Liver (tissue), 9 donors: ENCODE data around the gene TMEM184A. TPM values are rescaled to one million over a fixed set of nuclear protein-coding genes. Genes with fewer than 3 reads are reported as not detected.

Experiments
- DNase-seq: peaks from one replicate; pipeline ENCODE4 v3.0.0-alpha.2; 2017; ENCODE audit warnings: low spot score
- H3K27ac ChIP-seq, 2 donors: one replicate each; pipeline ENCODE4 v1.7.0; 2013; ENCODE audit warnings: inconsistent platforms in 2 of 2, low read length in 2 of 2, control low read depth in 1 of 2, low read depth in 1 of 2, mild to moderate bottlenecking in 1 of 2
- H3K27me3 ChIP-seq, 4 donors: one replicate each; pipeline versions ENCODE4 v1.6.1 to v1.7.0; 2013; ENCODE audit warnings: low read length in 3 of 4, inconsistent platforms in 1 of 4, mild to moderate bottlenecking in 1 of 4, moderate library complexity in 1 of 4; ENCODE audit not compliant: control insufficient read depth in 4 of 4, insufficient read depth in 4 of 4
- H3K36me3 ChIP-seq, 4 donors: one replicate each; pipeline versions ENCODE4 v1.6.1 to v1.7.0; 2013; ENCODE audit warnings: low read length in 3 of 4, mild to moderate bottlenecking in 3 of 4, low read depth in 1 of 4, moderate library complexity in 1 of 4; ENCODE audit not compliant: control insufficient read depth in 4 of 4, insufficient read depth in 3 of 4
- H3K4me1 ChIP-seq, 4 donors: one replicate each; pipeline versions ENCODE4 v1.6.1 to v1.7.0; 2013; ENCODE audit warnings: low read length in 3 of 4, mild to moderate bottlenecking in 3 of 4, moderate library complexity in 1 of 4; ENCODE audit not compliant: control insufficient read depth in 4 of 4, insufficient read depth in 4 of 4
- H3K4me3 ChIP-seq, 3 donors: one replicate each; pipeline versions ENCODE4 v1.6.1 to v1.7.0; 2013; ENCODE audit warnings: low read length in 3 of 3, control low read depth in 1 of 3, low read depth in 1 of 3, mild to moderate bottlenecking in 1 of 3
- H3K9ac ChIP-seq, 2 donors: one replicate each; pipeline ENCODE4 v1.7.0; 2013; ENCODE audit warnings: low read length in 2 of 2, mild to moderate bottlenecking in 2 of 2, moderate library complexity in 2 of 2, control low read depth in 1 of 2, low read depth in 1 of 2
- H3K9me3 ChIP-seq, 4 donors: one replicate each; pipeline versions ENCODE4 v1.6.1 to v1.7.0; 2013; ENCODE audit warnings: low read length in 3 of 4; ENCODE audit not compliant: control insufficient read depth in 4 of 4
- EGR1 ChIP-seq, 2 donors: IDR thresholded peaks; 2 replicates each; pipeline ENCODE4 v1.6.1; 2016 to 2018; ENCODE audit warnings: antibody characterized with exemption in 2 of 2, low read depth in 2 of 2
- FOXA1 ChIP-seq: IDR thresholded peaks from 2 replicates; pipeline ENCODE4 v1.6.1; 2016; ENCODE audit warnings: antibody characterized with exemption
- FOXA2 ChIP-seq: IDR thresholded peaks from 2 replicates; pipeline ENCODE4 v1.6.1; 2016; ENCODE audit warnings: antibody characterized with exemption
- GABPA ChIP-seq, 2 donors: IDR thresholded peaks in 1 of 2; conservative IDR thresholded peaks in 1 of 2; 2 replicates each; pipeline ENCODE4 v1.6.1; 2016; ENCODE audit warnings: antibody characterized with exemption in 2 of 2, mild to moderate bottlenecking in 1 of 2, moderate library complexity in 1 of 2
- HNF4A ChIP-seq, 2 donors: conservative IDR thresholded peaks; 2 replicates each; pipeline ENCODE4 v1.6.1; 2016; ENCODE audit warnings: antibody characterized with exemption in 2 of 2, mild to moderate bottlenecking in 2 of 2
- JUND ChIP-seq, 2 donors: IDR thresholded peaks; 2 replicates each; pipeline ENCODE4 v1.6.1; 2016; ENCODE audit warnings: antibody characterized with exemption in 2 of 2
- NR2F2 ChIP-seq: IDR thresholded peaks from 2 replicates; pipeline ENCODE4 v1.6.1; 2016; ENCODE audit warnings: antibody characterized with exemption
- RXRA ChIP-seq, 2 donors: IDR thresholded peaks; 2 replicates each; pipeline ENCODE4 v1.6.1; 2017 to 2018; ENCODE audit warnings: antibody characterized with exemption in 2 of 2, mild to moderate bottlenecking in 1 of 2
- SP1 ChIP-seq: IDR thresholded peaks from 2 replicates; pipeline ENCODE4 v1.6.1; 2018; ENCODE audit warnings: antibody characterized with exemption, mild to moderate bottlenecking
- TAF1 ChIP-seq: conservative IDR thresholded peaks from 2 replicates; pipeline ENCODE4 v1.6.1; 2016; ENCODE audit warnings: antibody characterized with exemption, mild to moderate bottlenecking
- YY1 ChIP-seq: IDR thresholded peaks from 2 replicates; pipeline ENCODE4 v1.6.1; 2016; ENCODE audit warnings: antibody characterized with exemption, mild to moderate bottlenecking
- WGBS: extraction: QIAGEN DNeasy Blood & Tissue Kit; methylation state at CpG from one replicate; pipeline ENCODE4 v1.1.7; 2013; 5-methylcytosine and 5-hydroxymethylcytosine counted together
- polyA plus RNA-seq, 2 donors: library from polyadenylated mRNA; stranded (reverse) in 1 of 2; unstranded in 1 of 2; fragments of 200-250 nt in 1 of 2; fragments of >200 nt in 1 of 2; fragmentation: Nextera tagmentation in 1 of 2; extraction: Ambion mirVana in 1 of 2; gene quantifications; one replicate each; pipeline versions ENCODE4 v1.2.1 to v1.2.3, GENCODE V29; 2013 to 2015
- total RNA-seq, 2 donors: library from RNA; depleted of rRNA; stranded (reverse); fragments of >200 nt; gene quantifications; one replicate each; pipeline ENCODE4 v1.2.3, GENCODE V29; 2014
- TF ChIP-seq, protein P1 (sequence below): IDR thresholded peaks from 2 replicates; pipeline ENCODE4 v1.6.1; 2016; ENCODE audit warnings: antibody characterized with exemption, mild to moderate bottlenecking
- TF ChIP-seq, protein P2 (sequence below): IDR thresholded peaks from 2 replicates; pipeline ENCODE4 v1.6.1; 2016; ENCODE audit warnings: antibody characterized with exemption
- TF ChIP-seq, protein P3 (sequence below): fragments of 150-350 bp; IDR thresholded peaks from 2 replicates; pipeline ENCODE4 v1.5.1; 2017; ENCODE audit warnings: improper control_type of control experiment, low read depth, low read length; ENCODE audit not compliant: missing input control
- TF ChIP-seq, protein P4 (sequence below): IDR thresholded peaks from 2 replicates; pipeline ENCODE4 v1.6.1; 2016; ENCODE audit warnings: antibody characterized with exemption
- TF ChIP-seq, protein P5 (sequence below): IDR thresholded peaks from 2 replicates; pipeline ENCODE4 v1.6.1; 2016; ENCODE audit warnings: antibody characterized with exemption
- donor health status: healthy.
- donor health status: healthy.
- donor health status: healthy.
- donor health status: healthy.
- donor health status: healthy.

TMEM184A gene
- total and polyA plus RNA-seq, 4 donors: 1.6 to 12.6 (median 11.4) TPM

DNA sequence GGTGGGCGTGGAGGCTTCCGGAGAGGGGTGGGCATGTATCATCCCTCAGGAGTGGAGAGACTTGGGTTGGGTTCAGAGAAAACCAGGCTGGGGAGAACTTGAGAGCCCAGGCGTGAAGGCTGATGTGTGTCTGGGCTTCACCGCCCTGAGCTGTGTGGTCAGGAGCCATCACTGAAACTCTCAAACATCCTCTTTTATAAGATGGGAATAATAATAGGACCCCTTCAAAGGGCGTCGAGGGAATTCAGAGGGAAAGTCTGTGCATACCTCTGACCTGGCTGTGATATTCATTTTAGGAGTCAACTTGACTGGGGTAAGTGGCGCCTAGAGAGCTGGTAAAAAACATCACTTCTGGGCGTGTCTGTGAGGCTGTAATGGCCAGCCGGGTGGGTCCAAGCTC, 34.9 kb upstream of the TMEM184A start (continued):
- TF ChIP-seq, protein P1, sequence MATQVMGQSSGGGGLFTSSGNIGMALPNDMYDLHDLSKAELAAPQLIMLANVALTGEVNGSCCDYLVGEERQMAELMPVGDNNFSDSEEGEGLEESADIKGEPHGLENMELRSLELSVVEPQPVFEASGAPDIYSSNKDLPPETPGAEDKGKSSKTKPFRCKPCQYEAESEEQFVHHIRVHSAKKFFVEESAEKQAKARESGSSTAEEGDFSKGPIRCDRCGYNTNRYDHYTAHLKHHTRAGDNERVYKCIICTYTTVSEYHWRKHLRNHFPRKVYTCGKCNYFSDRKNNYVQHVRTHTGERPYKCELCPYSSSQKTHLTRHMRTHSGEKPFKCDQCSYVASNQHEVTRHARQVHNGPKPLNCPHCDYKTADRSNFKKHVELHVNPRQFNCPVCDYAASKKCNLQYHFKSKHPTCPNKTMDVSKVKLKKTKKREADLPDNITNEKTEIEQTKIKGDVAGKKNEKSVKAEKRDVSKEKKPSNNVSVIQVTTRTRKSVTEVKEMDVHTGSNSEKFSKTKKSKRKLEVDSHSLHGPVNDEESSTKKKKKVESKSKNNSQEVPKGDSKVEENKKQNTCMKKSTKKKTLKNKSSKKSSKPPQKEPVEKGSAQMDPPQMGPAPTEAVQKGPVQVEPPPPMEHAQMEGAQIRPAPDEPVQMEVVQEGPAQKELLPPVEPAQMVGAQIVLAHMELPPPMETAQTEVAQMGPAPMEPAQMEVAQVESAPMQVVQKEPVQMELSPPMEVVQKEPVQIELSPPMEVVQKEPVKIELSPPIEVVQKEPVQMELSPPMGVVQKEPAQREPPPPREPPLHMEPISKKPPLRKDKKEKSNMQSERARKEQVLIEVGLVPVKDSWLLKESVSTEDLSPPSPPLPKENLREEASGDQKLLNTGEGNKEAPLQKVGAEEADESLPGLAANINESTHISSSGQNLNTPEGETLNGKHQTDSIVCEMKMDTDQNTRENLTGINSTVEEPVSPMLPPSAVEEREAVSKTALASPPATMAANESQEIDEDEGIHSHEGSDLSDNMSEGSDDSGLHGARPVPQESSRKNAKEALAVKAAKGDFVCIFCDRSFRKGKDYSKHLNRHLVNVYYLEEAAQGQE: no peak
- TF ChIP-seq EGR1 (IDR thresholded peaks at IDR 0.05; ENCODE audit: low read depth in 2 of 2) (no peak), FOXA2 (no peak), NR2F2 (no peak), RXRA (IDR thresholded peaks at IDR 0.05) (no peak)

DNA sequence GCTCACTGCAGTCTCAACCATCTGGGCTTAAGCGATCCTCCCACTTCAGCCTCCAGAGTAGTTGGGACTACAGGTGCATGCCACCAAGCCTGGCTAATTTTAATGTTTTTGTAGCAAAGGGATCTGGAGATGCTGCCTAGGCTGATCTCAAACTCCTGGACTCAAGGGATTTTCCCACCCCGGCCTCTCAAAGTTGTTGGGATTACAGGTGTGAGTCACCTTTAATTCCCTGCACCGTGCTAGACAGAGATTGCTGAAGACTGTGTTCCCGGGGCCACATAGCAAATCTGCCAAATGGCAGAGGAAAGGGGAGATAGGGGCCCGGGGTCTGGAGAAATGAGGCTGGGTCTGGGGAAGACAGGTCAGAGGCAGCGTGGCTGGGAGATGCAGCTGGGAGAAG, 34.5 kb upstream of the TMEM184A start:
- no peak overlapping the region for H3K9ac ChIP-seq
- H3K9me3 ChIP-seq: peaks cover 0 to 9% (median 1%) of the 10 kb centered on the region in 4 donors
- DNase-seq: no peak
- H3K4me1 ChIP-seq: peaks cover 0 to 7% (median 2%) of the 10 kb centered on the region in 4 donors
- TF ChIP-seq, protein P2, sequence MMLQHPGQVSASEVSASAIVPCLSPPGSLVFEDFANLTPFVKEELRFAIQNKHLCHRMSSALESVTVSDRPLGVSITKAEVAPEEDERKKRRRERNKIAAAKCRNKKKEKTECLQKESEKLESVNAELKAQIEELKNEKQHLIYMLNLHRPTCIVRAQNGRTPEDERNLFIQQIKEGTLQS: no peak
- 80% methylated on average over 6 of the region's 6 CpGs for WGBS
- no peak overlapping the region for H3K4me3 ChIP-seq
- no peaks in the 10 kb centered on the region for H3K36me3 ChIP-seq
- no peak overlapping the region for H3K27ac ChIP-seq
- H3K27me3 ChIP-seq: no peaks in the 10 kb centered on the region

DNA sequence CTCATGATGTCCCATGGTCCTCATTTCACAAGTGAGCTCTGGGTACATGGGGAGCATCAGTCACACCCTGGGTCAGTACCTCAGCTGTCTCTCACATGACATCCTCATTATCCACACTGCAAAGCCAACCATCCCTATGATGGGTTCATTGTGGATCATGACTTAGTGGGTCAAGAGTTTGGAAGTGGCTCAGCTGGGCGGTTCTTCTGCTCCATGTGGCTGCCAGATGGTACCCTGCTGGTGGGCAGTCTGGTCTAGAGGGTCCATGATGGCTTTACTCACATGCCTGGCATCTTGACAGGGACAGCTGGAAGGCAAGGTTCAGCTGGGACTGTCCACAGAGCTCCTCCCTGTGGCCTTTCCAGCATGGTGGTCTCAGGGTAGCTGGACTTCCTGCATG, 33.0 kb upstream of the TMEM184A start:
- DNase-seq: no peak
- Histone ChIP-seq H3K9ac (no peak overlapping the region), H3K27me3 (no peaks in the 10 kb centered on the region), H3K27ac (no peak overlapping the region), H3K4me1 (peaks cover 0 to 7% (median 2%) of the 10 kb centered on the region in 4 donors), H3K9me3 (peaks cover 0 to 9% (median 1%) of the 10 kb centered on the region in 4 donors), H3K4me3 (no peak overlapping the region), H3K36me3 (no peaks in the 10 kb centered on the region)
- whole genome bisulfite sequencing: 89% methylated on average over 1 of the region's 1 CpG
- TF ChIP-seq JUND (IDR thresholded peaks at IDR 0.05) (no peak), SP1 (no peak), YY1 (no peak), FOXA2 (no peak), FOXA1 (no peak), GABPA (IDR thresholded peaks at IDR 0.05 in 1 of 2, conservative IDR thresholded peaks at IDR 0.05 in 1 of 2) (no peak), HNF4A (conservative IDR thresholded peaks at IDR 0.05) (no peak), NR2F2 (no peak), EGR1 (IDR thresholded peaks at IDR 0.05; ENCODE audit: low read depth in 2 of 2) (no peak), TAF1 (no peak)
- TF ChIP-seq, protein P1: no peak
- TF ChIP-seq, protein P3, sequence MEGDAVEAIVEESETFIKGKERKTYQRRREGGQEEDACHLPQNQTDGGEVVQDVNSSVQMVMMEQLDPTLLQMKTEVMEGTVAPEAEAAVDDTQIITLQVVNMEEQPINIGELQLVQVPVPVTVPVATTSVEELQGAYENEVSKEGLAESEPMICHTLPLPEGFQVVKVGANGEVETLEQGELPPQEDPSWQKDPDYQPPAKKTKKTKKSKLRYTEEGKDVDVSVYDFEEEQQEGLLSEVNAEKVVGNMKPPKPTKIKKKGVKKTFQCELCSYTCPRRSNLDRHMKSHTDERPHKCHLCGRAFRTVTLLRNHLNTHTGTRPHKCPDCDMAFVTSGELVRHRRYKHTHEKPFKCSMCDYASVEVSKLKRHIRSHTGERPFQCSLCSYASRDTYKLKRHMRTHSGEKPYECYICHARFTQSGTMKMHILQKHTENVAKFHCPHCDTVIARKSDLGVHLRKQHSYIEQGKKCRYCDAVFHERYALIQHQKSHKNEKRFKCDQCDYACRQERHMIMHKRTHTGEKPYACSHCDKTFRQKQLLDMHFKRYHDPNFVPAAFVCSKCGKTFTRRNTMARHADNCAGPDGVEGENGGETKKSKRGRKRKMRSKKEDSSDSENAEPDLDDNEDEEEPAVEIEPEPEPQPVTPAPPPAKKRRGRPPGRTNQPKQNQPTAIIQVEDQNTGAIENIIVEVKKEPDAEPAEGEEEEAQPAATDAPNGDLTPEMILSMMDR: no peak
- TF ChIP-seq, protein P4, sequence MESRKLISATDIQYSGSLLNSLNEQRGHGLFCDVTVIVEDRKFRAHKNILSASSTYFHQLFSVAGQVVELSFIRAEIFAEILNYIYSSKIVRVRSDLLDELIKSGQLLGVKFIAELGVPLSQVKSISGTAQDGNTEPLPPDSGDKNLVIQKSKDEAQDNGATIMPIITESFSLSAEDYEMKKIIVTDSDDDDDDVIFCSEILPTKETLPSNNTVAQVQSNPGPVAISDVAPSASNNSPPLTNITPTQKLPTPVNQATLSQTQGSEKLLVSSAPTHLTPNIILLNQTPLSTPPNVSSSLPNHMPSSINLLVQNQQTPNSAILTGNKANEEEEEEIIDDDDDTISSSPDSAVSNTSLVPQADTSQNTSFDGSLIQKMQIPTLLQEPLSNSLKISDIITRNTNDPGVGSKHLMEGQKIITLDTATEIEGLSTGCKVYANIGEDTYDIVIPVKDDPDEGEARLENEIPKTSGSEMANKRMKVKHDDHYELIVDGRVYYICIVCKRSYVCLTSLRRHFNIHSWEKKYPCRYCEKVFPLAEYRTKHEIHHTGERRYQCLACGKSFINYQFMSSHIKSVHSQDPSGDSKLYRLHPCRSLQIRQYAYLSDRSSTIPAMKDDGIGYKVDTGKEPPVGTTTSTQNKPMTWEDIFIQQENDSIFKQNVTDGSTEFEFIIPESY: no peak
- TF ChIP-seq, protein P2: no peak
- TF ChIP-seq, protein P5, sequence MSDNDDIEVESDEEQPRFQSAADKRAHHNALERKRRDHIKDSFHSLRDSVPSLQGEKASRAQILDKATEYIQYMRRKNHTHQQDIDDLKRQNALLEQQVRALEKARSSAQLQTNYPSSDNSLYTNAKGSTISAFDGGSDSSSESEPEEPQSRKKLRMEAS: no peak
